CD4-positive, alpha-beta T cell (primary cell): ENCODE measurements around the gene ILKAP. TPM values are rescaled to one million over a fixed set of nuclear protein-coding genes. Genes with fewer than 3 reads are reported as not detected.

ENCODE experiments used
- ATAC-seq: fragments of 200-7000 bp; cut with Tn5 transposase; one replicate; pipeline ENCODE4 v1.10.0; 2022; ENCODE audit warnings: mild to moderate bottlenecking; ENCODE audit not compliant: poor library complexity
- CTCF ChIA-PET: fragments of 350-600 bp; sonication (Branson Sonifier 250); formaldehyde crosslinking; loops from one replicate; lab custom pipeline; 2021; ENCODE audit warnings: antibody characterized with exemption, inconsistent platforms; lab: Charles Lee
- POLR2A ChIA-PET: fragments of 350-600 bp; sonication (Branson Sonifier 250); formaldehyde crosslinking; loops from one replicate; lab custom pipeline; 2021; ENCODE audit warnings: antibody characterized with exemption, inconsistent platforms; lab: Charles Lee
- DNase-seq, 14 experiments: peaks; one replicate each; pipeline ENCODE4 v3.0.0-alpha.2; 2013 to 2020; ENCODE audit warnings: mixed read lengths in 2 of 14
- H3K27ac ChIP-seq, 2 donors: one replicate each; pipeline versions ENCODE4 v1.5.1 to v1.7.0; 2013; ENCODE audit warnings: low read length in 2 of 2, low read depth in 1 of 2, mild to moderate bottlenecking in 1 of 2
- H3K27me3 ChIP-seq, 2 experiments: 1 replicate in 1 of 2; 2 replicates in 1 of 2; pipeline versions ENCODE4 v1.6.1 to v1.7.0; 2013; ENCODE audit warnings: low read length in 2 of 2, control low read depth in 1 of 2, mild to moderate bottlenecking in 1 of 2, moderate library complexity in 1 of 2; ENCODE audit not compliant: insufficient read depth in 2 of 2, control insufficient read depth in 1 of 2
- H3K36me3 ChIP-seq: one replicate; pipeline ENCODE4 v1.6.1; 2013; ENCODE audit warnings: low read length, control low read depth; ENCODE audit not compliant: insufficient read depth
- H3K4me1 ChIP-seq: one replicate; pipeline ENCODE4 v1.6.1; 2013; ENCODE audit warnings: low read length, control low read depth; ENCODE audit not compliant: insufficient read depth
- H3K4me3 ChIP-seq: one replicate; pipeline ENCODE4 v1.5.1; 2013; ENCODE audit warnings: mild to moderate bottlenecking, low read length, moderate library complexity
- H3K9me3 ChIP-seq, 2 experiments: 1 replicate in 1 of 2; 2 replicates in 1 of 2; pipeline versions ENCODE4 v1.6.1 to v1.7.0; 2013; ENCODE audit warnings: low read length in 2 of 2, mild to moderate bottlenecking in 2 of 2, control low read depth in 1 of 2, moderate library complexity in 1 of 2; ENCODE audit not compliant: control insufficient read depth in 1 of 2, insufficient read depth in 1 of 2
- H3K27ac Mint-ChIP-seq: one replicate; pipeline ENCODE4 v1.8.0; 2020; ENCODE audit warnings: mixed read lengths
- H3K27me3 Mint-ChIP-seq: one replicate; pipeline ENCODE4 v1.8.0; 2021; ENCODE audit warnings: mixed read lengths
- H3K36me3 Mint-ChIP-seq: one replicate; pipeline ENCODE4 v1.8.0; 2021; ENCODE audit warnings: low read depth, mixed read lengths
- H3K4me1 Mint-ChIP-seq: one replicate; pipeline ENCODE4 v1.8.0; 2021; ENCODE audit warnings: low read depth, mixed read lengths
- H3K4me3 Mint-ChIP-seq: one replicate; pipeline ENCODE4 v1.8.0; 2020; ENCODE audit warnings: mild to moderate bottlenecking, mixed read lengths
- H3K9me3 Mint-ChIP-seq: one replicate; pipeline ENCODE4 v1.8.0; 2020; ENCODE audit warnings: mixed read lengths
- CTCF ChIP-seq: fragments of 200-600 bp; IDR thresholded peaks from one replicate; pipeline ENCODE4 v1.8.0; 2022; ENCODE audit warnings: antibody characterized with exemption, mild to moderate bottlenecking
- intact Hi-C, 2 experiments: fragments of 100-400 bp; cut with DNase I in 1 of 2; cut with micrococcal nuclease in 1 of 2; formaldehyde crosslinking; loops; one replicate each; pipeline versions ENCODE4 v1.15.1 to v1.9.0; 2023 to 2025; cut with DNase I, micrococcal nuclease
- total RNA-seq, 174 experiments: library from RNA in 2 of 174; stranded (reverse) in 2 of 174; gene quantifications; one replicate each; pipeline ENCODE4 v1.2.3 and lab custom pipeline; 2021 to 2026

Gene ILKAP
- total RNA-seq, 2 experiments from 2014 or later: 133 to 143 TPM

- Mint-ChIP-seq H3K4me1 (peaks cover 17% of the 10 kb centered on the region), H3K27me3 (peaks cover 45% of the 10 kb centered on the region), H3K9me3 (no peaks in the 10 kb centered on the region), H3K4me3 (no peak overlapping the region), H3K36me3 (no peaks in the 10 kb centered on the region), H3K27ac (no peak overlapping the region)
- peaks cover 18% of the 10 kb centered on the region for H3K4me1 ChIP-seq
- no peak overlapping the region for H3K4me3 ChIP-seq
- H3K9me3 ChIP-seq: peaks cover 0 to 11% of the 10 kb centered on the region in 2 experiments
- ChIA-PET POLR2A (no interaction called here), CTCF (no interaction called here)
- DNase-seq: no peak
- ATAC-seq: no peak
- intact Hi-C loops: no loop called here
- no peak for TF ChIP-seq CTCF
- H3K27me3 ChIP-seq: peaks cover 23 to 36% of the 10 kb centered on the region in 2 experiments
- H3K36me3 ChIP-seq: no peaks in the 10 kb centered on the region
- no peak overlapping the region for H3K27ac ChIP-seq
These were observed 42.0 kb downstream of the ILKAP start for GRCh38 chr2:238161291-238162051.

- ATAC-seq: no peak
- Histone ChIP-seq H3K9me3 (peaks cover 0 to 11% of the 10 kb centered on the region in 2 experiments), H3K36me3 (no peaks in the 10 kb centered on the region), H3K4me3 (no peak overlapping the region), H3K27me3 (peaks cover 23 to 36% of the 10 kb centered on the region in 2 experiments), H3K4me1 (peaks cover 18% of the 10 kb centered on the region), H3K27ac (no peak overlapping the region)
- intact Hi-C loops: loop anchor here in 1 of 2 experiments (1.0 kb wide), 1 partner anchor 103 kb away; no protein-coding TSS in a partner anchor
- Mint-ChIP-seq H3K9me3 (no peaks in the 10 kb centered on the region), H3K4me3 (peak overlapping the region; percentile 20), H3K27ac (no peak overlapping the region), H3K4me1 (peaks cover 17% of the 10 kb centered on the region), H3K36me3 (no peaks in the 10 kb centered on the region), H3K27me3 (peaks cover 45% of the 10 kb centered on the region)
- POLR2A ChIA-PET: no interaction called here
- DNase-seq: peak in 2 of 14 experiments; percentile 15 to 25
- CTCF ChIA-PET: no interaction called here
- TF ChIP-seq CTCF: peak; percentile 22
These were observed 43.0 kb downstream of the ILKAP start for GRCh38 chr2:238160206-238161129.

- TF ChIP-seq CTCF: no peak
- ChIA-PET CTCF (no interaction called here), POLR2A (no interaction called here)
- no peak for ATAC-seq
- peaks cover 13% of the 10 kb centered on the region for H3K4me1 Mint-ChIP-seq
- no peak overlapping the region for H3K27ac Mint-ChIP-seq
- no peaks in the 10 kb centered on the region for H3K9me3 Mint-ChIP-seq
- H3K27ac ChIP-seq: no peak overlapping the region
- peak overlapping the region; percentile 62 for H3K4me3 Mint-ChIP-seq
- intact Hi-C loops: loop anchor here in 1 of 2 experiments (1.0 kb wide), 1 partner anchor 104 kb away; no protein-coding TSS in a partner anchor
- H3K36me3 ChIP-seq: no peaks in the 10 kb centered on the region
- DNase-seq: no peak
- H3K4me1 ChIP-seq: peaks cover 18% of the 10 kb centered on the region
- peaks cover 0 to 11% of the 10 kb centered on the region in 2 experiments for H3K9me3 ChIP-seq
- no peaks in the 10 kb centered on the region for H3K36me3 Mint-ChIP-seq
- H3K27me3 ChIP-seq: peaks cover 23 to 36% of the 10 kb centered on the region in 2 experiments
- H3K27me3 Mint-ChIP-seq: peaks cover 38% of the 10 kb centered on the region
- H3K4me3 ChIP-seq: no peak overlapping the region
These were observed 43.8 kb downstream of the ILKAP start for GRCh38 chr2:238159661-238160205.
